ENCODE results near the gene SUSD6. TPM values are rescaled to one million over a fixed set of nuclear protein-coding genes. Genes with fewer than 3 reads are reported as not detected.
A peak's percentile ranks its signal among the peaks of the same experiment; 100 is the strongest.

The SUSD6 gene
- total RNA-seq, 1 donor from 2014 or later = 67.1 TPM

- H3K27ac Mint-ChIP-seq = peak overlapping the region; percentile 84
- no peak for TF ChIP-seq CTCF (IDR thresholded peaks at IDR 0.05)
- H3K4me3 Mint-ChIP-seq = peak overlapping the region; percentile 81
- no peaks in the 10 kb centered on the region for H3K9me3 Mint-ChIP-seq
- peaks cover 5% of the 10 kb centered on the region for H3K36me3 Mint-ChIP-seq (ENCODE audit: low read depth)
- intact Hi-C loops (cut with micrococcal nuclease) = loop anchor here (1.0 to 10.0 kb wide), 4 partner anchors 156 to 1194 kb away; partner anchors contain the start of genes DCAF5, MAP3K9 and SRSF5
- ATAC-seq (ENCODE audit: low read depth) = no peak
- no peak for DNase-seq
- POLR2A ChIA-PET = interaction anchor here (0.6 to 3.4 kb wide), 19 partner anchors 13 to 818 kb away, joined by 3 to 38 read pairs (median 6); partner anchors contain the start of genes ERH, SLC39A9, SRSF5 and ZFP36L1
- no peaks in the 10 kb centered on the region for H3K27me3 Mint-ChIP-seq
- CTCF ChIA-PET = interaction anchor here (1.2 to 1.3 kb wide), 3 partner anchors 51 to 116 kb away, joined by 3 to 8 read pairs (median 5); no protein-coding TSS in a partner anchor
- H3K4me1 Mint-ChIP-seq = peaks cover 48% of the 10 kb centered on the region
Measured at GRCh38 chr14:69610874-69611171, 573 bp upstream of the SUSD6 start.

- intact Hi-C loops (cut with micrococcal nuclease) = loop anchor here (5.0 to 10.0 kb wide), 3 partner anchors 460 to 1193 kb away; partner anchors contain the start of genes DCAF5 and MAP3K9
- peak overlapping the region; percentile 99 for H3K27ac Mint-ChIP-seq
- peak; percentile 25 for ATAC-seq (ENCODE audit: low read depth)
- H3K9me3 Mint-ChIP-seq = no peaks in the 10 kb centered on the region
- H3K4me3 Mint-ChIP-seq = peak overlapping the region; percentile 97
- ChIA-PET CTCF (interaction anchor here (0.7 to 1.6 kb wide), 5 partner anchors 18 to 115 kb away, joined by 3 to 8 read pairs (median 4); no protein-coding TSS in a partner anchor), POLR2A (interaction anchor here (0.6 to 6.1 kb wide), 29 partner anchors 10 to 819 kb away, joined by 3 to 38 read pairs (median 5); partner anchors contain the start of genes ERH, SLC39A9, SRSF5 and ZFP36L1)
- DNase-seq = peak; percentile 46
- peaks cover 5% of the 10 kb centered on the region for H3K36me3 Mint-ChIP-seq (ENCODE audit: low read depth)
- no peaks in the 10 kb centered on the region for H3K27me3 Mint-ChIP-seq
- peaks cover 61% of the 10 kb centered on the region for H3K4me1 Mint-ChIP-seq
- TF ChIP-seq CTCF (IDR thresholded peaks at IDR 0.05) = no peak
Measured at GRCh38 chr14:69612014-69612782, 802 bp downstream of the SUSD6 start.

- no peaks in the 10 kb centered on the region for H3K9me3 Mint-ChIP-seq
- peak overlapping the region; percentile 99 for H3K27ac Mint-ChIP-seq
- peaks cover 67% of the 10 kb centered on the region for H3K4me1 Mint-ChIP-seq
- DNase-seq = no peak
- peak overlapping the region; percentile 97 for H3K4me3 Mint-ChIP-seq
- intact Hi-C loops (cut with micrococcal nuclease) = loop anchor here (5.0 to 10.0 kb wide), 3 partner anchors 460 to 1192 kb away; partner anchors contain the start of genes DCAF5 and MAP3K9
- H3K36me3 Mint-ChIP-seq (ENCODE audit: low read depth) = peaks cover 5% of the 10 kb centered on the region
- ChIA-PET POLR2A (interaction anchor here (0.7 to 6.1 kb wide), 22 partner anchors 9 to 820 kb away, joined by 3 to 38 read pairs (median 6); partner anchors contain the start of genes SRSF5 and ZFP36L1), CTCF (interaction anchor here (0.6 to 1.6 kb wide), 6 partner anchors 17 to 114 kb away, joined by 3 to 8 read pairs (median 4); no protein-coding TSS in a partner anchor)
- no peak for ATAC-seq (ENCODE audit: low read depth)
- H3K27me3 Mint-ChIP-seq = no peaks in the 10 kb centered on the region
- no peak for TF ChIP-seq CTCF (IDR thresholded peaks at IDR 0.05)
Measured at GRCh38 chr14:69612783-69613130, 1.4 kb downstream of the SUSD6 start.

- H3K27ac Mint-ChIP-seq = peak overlapping the region; percentile 99
- H3K36me3 Mint-ChIP-seq (ENCODE audit: low read depth) = peaks cover 5% of the 10 kb centered on the region
- ATAC-seq (ENCODE audit: low read depth) (no peak), DNase-seq (no peak)
- CTCF ChIA-PET = interaction anchor here (0.6 to 1.6 kb wide), 2 partner anchors 16 to 106 kb away, joined by 3 to 4 read pairs; no protein-coding TSS in a partner anchor
- intact Hi-C loops (cut with micrococcal nuclease) = loop anchor here (2.0 to 10.0 kb wide), 5 partner anchors 71 to 1191 kb away; partner anchors contain the start of genes DCAF5 and MAP3K9
- H3K27me3 Mint-ChIP-seq = no peaks in the 10 kb centered on the region
- H3K9me3 Mint-ChIP-seq = no peaks in the 10 kb centered on the region
- POLR2A ChIA-PET = interaction anchor here (1.3 to 6.1 kb wide), 11 partner anchors 10 to 153 kb away, joined by 3 to 38 read pairs (median 9); partner anchors contain the start of gene SRSF5
- peaks cover 74% of the 10 kb centered on the region for H3K4me1 Mint-ChIP-seq
- H3K4me3 Mint-ChIP-seq = peak overlapping the region; percentile 97
- TF ChIP-seq CTCF (IDR thresholded peaks at IDR 0.05) = no peak
Measured at GRCh38 chr14:69613312-69614073, 2.1 kb downstream of the SUSD6 start.
